22Rv1 (cell line): ENCODE measurements around the gene STEAP1B.

Source experiments
- H3K27ac ChIP-seq: fragments of 450-650 bp; 2 replicates; pipeline ENCODE4 v1.5.1; 2017
- ZFX ChIP-seq: fragments of 450-650 bp; IDR thresholded peaks from 2 replicates; pipeline ENCODE4 v1.6.1; 2017; ENCODE audit warnings: antibody characterized with exemption, borderline replicate concordance
- TF ChIP-seq, protein P1 (sequence below): fragments of 450-650 bp; IDR thresholded peaks from 2 replicates; pipeline ENCODE4 v1.5.1; 2017; ENCODE audit warnings: mild to moderate bottlenecking

The STEAP1B gene

DNA sequence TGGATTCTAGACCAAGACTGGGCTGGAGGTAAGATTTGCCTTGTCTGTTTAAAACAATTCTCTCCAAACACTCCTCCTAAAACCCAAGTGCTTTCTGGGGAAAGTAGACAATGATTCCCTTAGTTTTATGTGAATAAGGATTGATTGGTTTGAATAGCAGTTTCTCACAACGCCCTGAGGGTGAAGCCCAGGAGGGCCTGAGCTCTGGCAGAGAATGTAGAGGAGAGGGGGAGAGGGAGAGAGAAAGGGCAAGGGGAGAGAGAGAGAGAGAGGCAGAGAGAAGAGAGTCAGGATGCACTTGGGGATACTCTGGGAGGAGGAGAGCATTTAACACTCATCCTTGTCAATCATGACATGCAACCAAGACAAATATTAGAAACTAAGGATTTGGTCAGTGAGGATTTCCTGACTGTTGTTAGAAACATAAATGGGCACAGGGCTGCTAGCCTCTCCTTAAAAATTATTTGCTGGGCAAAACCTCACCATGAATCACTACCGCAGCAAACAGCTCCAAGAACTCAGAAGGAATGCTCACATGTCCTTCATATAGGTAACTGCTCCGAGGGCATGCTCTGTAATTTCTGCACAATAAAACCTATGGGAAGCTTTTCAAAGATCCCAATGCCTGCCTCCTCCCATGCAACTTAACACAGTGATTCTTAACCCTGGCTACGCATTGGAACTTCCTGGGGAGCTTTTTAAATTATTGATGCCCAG, 87.9 kb downstream of the STEAP1B start:
- no peak for TF ChIP-seq ZFX
- TF ChIP-seq, protein P1, sequence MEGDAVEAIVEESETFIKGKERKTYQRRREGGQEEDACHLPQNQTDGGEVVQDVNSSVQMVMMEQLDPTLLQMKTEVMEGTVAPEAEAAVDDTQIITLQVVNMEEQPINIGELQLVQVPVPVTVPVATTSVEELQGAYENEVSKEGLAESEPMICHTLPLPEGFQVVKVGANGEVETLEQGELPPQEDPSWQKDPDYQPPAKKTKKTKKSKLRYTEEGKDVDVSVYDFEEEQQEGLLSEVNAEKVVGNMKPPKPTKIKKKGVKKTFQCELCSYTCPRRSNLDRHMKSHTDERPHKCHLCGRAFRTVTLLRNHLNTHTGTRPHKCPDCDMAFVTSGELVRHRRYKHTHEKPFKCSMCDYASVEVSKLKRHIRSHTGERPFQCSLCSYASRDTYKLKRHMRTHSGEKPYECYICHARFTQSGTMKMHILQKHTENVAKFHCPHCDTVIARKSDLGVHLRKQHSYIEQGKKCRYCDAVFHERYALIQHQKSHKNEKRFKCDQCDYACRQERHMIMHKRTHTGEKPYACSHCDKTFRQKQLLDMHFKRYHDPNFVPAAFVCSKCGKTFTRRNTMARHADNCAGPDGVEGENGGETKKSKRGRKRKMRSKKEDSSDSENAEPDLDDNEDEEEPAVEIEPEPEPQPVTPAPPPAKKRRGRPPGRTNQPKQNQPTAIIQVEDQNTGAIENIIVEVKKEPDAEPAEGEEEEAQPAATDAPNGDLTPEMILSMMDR = no peak
- H3K27ac ChIP-seq = no peak overlapping the region

GRCh38 chr7:22406715-22407114, 93.3 kb downstream of the STEAP1B start:
- TF ChIP-seq, protein P1 = no peak
- TF ChIP-seq ZFX = no peak
- no peak overlapping the region for H3K27ac ChIP-seq

GRCh38 chr7:22404421-22405023, 95.5 kb downstream of the STEAP1B start:
- no peak overlapping the region for H3K27ac ChIP-seq
- TF ChIP-seq, protein P1 = no peak
- TF ChIP-seq ZFX = no peak

- no peak overlapping the region for H3K27ac ChIP-seq
- TF ChIP-seq, protein P1 = no peak
- TF ChIP-seq ZFX = no peak
These were observed 96.6 kb downstream of the STEAP1B start for GRCh38 chr7:22403344-22403743.

DNA sequence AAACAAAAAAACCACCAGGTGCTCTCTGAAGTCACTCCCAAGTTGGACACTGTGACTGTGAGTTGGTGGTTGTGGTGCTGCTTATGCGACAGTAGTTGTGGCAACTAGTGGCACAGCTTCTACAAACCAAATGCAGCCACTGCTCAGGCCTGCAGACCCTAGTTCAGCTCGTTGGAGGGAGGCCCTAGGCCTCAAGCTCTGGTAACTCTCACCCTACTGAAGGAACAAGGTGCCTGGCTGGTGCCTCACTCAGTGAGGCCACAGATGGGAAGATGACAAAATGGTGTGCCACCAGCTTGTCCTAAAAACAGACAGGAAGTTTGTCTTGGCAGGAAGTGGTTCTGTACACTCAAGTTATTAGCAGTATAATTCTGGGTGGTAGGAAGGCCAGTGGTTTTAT, 97.7 kb downstream of the STEAP1B start:
- H3K27ac ChIP-seq = no peak overlapping the region
- TF ChIP-seq, protein P1 = no peak
- TF ChIP-seq ZFX = no peak

- TF ChIP-seq, protein P1 = no peak
- TF ChIP-seq ZFX = no peak
- no peak overlapping the region for H3K27ac ChIP-seq
These were observed 98.9 kb downstream of the STEAP1B start for GRCh38 chr7:22400936-22401553.
